Measurements from ENCODE around the gene CASZ1. TPM values are rescaled to one million over a fixed set of nuclear protein-coding genes. Genes with fewer than 3 reads are reported as not detected.

Gene CASZ1, protein sequence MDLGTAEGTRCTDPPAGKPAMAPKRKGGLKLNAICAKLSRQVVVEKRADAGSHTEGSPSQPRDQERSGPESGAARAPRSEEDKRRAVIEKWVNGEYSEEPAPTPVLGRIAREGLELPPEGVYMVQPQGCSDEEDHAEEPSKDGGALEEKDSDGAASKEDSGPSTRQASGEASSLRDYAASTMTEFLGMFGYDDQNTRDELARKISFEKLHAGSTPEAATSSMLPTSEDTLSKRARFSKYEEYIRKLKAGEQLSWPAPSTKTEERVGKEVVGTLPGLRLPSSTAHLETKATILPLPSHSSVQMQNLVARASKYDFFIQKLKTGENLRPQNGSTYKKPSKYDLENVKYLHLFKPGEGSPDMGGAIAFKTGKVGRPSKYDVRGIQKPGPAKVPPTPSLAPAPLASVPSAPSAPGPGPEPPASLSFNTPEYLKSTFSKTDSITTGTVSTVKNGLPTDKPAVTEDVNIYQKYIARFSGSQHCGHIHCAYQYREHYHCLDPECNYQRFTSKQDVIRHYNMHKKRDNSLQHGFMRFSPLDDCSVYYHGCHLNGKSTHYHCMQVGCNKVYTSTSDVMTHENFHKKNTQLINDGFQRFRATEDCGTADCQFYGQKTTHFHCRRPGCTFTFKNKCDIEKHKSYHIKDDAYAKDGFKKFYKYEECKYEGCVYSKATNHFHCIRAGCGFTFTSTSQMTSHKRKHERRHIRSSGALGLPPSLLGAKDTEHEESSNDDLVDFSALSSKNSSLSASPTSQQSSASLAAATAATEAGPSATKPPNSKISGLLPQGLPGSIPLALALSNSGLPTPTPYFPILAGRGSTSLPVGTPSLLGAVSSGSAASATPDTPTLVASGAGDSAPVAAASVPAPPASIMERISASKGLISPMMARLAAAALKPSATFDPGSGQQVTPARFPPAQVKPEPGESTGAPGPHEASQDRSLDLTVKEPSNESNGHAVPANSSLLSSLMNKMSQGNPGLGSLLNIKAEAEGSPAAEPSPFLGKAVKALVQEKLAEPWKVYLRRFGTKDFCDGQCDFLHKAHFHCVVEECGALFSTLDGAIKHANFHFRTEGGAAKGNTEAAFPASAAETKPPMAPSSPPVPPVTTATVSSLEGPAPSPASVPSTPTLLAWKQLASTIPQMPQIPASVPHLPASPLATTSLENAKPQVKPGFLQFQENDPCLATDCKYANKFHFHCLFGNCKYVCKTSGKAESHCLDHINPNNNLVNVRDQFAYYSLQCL (N-terminal part only)
- total RNA-seq (2014; rRNA removed; shearing (Covaris generic)), result 0.69 and 0.96 TPM in 2 replicates
- 2.7 and 2.8 TPM in 2 replicates for polyA plus RNA-seq (2015; cell fraction: cytosol; rRNA removed)
- 2.2 and 3.0 TPM in 2 replicates for polyA plus RNA-seq (2015; cell fraction: nucleus; rRNA removed)

DNA sequence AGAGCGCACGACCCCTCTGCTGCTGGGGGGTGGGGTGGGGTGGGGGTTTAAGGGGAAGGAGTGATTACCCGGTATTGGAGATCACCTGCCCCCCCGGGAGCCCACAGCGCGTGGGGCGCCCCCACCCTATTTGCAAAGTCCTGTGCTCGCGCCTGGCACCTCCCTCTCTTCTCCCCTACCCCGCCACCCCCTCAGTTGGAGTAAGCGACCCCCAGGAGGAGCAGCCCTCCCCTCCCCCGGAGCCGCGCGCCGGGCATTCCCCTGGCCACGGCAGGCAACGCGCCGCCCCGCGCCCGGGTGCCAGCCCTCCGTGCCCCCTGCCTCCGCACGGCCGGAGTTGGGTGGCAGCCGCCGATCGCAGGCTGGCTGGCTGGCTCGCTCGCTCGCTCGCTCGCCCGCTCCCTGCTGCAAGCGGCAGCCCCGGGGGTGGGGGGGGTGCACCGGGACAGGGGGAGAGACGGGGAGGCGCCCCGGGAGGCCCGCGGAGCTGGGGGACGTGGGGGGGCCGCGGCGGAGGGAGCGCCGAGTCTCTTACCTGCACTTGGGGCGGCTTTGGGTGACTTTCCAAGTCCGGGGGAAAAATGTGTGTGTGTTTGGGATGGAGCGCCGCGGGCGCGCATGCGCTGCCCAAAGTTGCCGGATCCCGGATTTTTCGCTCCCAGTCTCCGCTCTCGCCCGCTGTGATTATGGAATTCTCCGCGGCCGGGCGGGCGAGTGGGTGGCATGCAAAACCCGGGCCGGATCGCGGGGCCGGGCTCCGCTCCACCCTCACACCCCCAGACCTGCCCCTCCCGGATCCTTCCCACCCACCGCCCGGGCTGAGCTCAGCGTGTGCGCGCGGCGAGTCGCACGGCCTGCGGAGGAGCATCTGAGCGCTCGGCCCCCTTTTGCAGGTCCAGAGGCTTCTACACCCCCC lies at the start of gene CASZ1:
CASZ1 (minus strand) TSS at position 618 of the 916 bp plus-strand sequence. CDS start 102,757 bp downstream, outside the sequence.
- in situ Hi-C loops (cut with HindIII; ENCODE audit: low pct_unique_long_range_greater_than_20kb, low sequenced_read_pairs), result no loop called here
- peak; percentile 81 for DNase-seq (ENCODE audit: low read depth, low spot score)

DNA sequence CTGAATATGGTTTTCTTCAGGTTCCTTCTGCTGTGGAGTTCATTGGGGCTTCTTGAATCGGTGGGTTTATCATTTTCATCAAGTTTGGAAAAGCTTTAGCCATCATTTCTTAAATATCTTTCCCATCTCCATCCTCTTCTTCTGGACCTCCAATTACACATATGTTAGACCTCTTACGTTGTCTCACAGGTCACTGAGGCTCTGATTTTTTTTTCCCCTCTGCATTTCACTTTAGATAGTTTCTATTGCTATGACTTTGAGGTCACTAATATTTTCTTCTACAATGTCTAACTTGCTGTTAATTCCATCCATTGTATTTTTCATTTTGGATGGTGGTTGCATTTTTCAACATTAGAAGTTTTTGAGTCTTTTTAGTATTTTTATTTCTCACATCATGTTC lies 47.3 kb upstream of the CASZ1 start:
- DNase-seq (ENCODE audit: low read depth, low spot score), result no peak
- in situ Hi-C loops (cut with HindIII; ENCODE audit: low pct_unique_long_range_greater_than_20kb, low sequenced_read_pairs), result no loop called here

DNA sequence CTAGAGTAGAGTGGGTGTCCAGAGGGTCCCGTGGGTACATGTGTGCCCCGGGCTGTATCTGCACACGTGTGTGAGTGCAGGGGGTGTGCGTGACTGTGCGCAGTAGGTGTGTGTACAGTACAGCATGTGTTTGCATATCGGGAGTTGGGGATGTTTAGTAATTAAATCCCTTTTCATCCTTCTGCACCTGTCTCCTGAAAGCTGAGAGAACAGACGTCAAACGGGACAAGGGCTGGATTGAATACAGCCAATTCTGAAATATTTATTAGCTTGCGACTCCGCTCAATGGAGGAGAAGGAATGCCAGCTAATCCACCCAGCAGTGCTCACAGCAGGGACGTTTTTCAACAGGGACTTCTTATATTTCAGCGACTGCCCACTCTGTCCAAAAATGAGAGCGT lies 44.7 kb upstream of the CASZ1 start:
- in situ Hi-C loops (cut with HindIII; ENCODE audit: low pct_unique_long_range_greater_than_20kb, low sequenced_read_pairs), result no loop called here
- DNase-seq (ENCODE audit: low read depth, low spot score), result no peak

DNA sequence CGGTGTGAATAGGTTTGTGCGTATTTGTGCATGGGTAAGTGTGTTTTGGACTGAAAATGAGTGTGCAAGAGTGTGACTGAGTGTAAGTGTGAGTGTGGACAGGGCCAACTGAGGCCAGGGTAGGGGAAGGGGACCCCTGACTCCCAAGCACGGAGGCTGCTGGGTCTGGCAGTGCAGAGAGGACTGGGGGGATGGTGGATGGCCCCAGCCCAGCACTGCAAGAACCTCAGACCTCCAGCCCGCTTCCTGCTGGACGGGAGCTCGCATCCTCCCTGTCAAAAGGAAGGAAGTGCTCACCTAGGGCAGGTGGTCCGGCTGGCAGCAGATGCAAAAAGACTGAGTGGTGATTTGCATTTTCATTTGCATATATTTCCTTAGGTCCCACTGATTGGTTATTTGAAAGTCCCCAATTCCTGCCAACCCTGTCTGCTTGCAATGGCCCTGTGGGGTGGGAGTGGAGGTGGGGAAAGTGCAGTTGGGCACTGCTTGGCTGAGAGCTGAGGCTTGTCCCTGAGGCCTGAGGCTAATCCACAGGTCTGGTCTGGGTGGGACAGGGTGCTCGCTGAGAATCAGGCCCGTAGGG lies 42.8 kb upstream of the CASZ1 start:
- in situ Hi-C loops (cut with HindIII; ENCODE audit: low pct_unique_long_range_greater_than_20kb, low sequenced_read_pairs), result no loop called here

DNA sequence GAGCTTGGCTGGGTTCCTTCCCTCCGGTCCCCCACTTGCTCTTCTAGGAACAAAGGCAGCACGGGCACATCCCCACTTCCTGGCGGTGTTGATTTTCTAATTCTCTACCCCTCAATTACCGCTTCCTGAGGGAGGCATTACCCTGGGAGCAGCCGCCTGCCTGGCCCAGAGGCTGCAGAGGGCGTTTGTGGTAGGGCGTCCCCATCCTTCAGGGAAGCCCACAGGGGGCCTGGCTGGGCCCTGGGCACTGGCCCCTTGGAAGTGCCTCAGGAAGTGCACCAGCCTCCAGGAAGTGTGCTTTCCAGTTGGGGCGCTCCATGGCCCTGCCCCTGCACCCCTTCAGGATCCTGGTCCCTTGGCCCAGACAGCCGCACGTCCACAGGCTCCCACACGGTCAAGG lies 42.1 kb upstream of the CASZ1 start:
- in situ Hi-C loops (cut with HindIII; ENCODE audit: low pct_unique_long_range_greater_than_20kb, low sequenced_read_pairs), result no loop called here
- DNase-seq (ENCODE audit: low read depth, low spot score), result no peak

More for the DNA sequence above, 42.8 kb upstream of the CASZ1 start:
- DNase-seq (ENCODE audit: low read depth, low spot score), result no peak

DNA sequence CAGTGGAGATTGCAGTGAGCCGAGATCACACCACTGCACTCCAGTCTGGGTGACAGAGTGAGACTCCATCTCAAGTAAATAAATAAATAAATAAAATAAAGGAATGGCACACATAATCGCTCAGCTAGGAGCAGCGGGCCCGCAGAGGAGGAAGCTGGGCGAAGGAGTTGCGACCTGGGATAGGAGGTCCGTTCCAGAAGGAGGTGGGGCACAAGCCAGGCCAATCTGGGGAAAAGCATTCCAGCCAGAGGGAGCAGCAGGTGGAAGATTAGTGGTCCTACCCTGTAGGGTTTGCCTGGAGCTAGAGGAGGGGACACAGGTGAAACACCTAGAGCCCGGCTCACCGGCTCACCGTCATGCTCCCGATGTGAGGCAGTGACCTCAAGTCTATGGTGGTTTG lies 40.3 kb upstream of the CASZ1 start:
- DNase-seq (ENCODE audit: low read depth, low spot score), result no peak
- in situ Hi-C loops (cut with HindIII; ENCODE audit: low pct_unique_long_range_greater_than_20kb, low sequenced_read_pairs), result no loop called here

DNA sequence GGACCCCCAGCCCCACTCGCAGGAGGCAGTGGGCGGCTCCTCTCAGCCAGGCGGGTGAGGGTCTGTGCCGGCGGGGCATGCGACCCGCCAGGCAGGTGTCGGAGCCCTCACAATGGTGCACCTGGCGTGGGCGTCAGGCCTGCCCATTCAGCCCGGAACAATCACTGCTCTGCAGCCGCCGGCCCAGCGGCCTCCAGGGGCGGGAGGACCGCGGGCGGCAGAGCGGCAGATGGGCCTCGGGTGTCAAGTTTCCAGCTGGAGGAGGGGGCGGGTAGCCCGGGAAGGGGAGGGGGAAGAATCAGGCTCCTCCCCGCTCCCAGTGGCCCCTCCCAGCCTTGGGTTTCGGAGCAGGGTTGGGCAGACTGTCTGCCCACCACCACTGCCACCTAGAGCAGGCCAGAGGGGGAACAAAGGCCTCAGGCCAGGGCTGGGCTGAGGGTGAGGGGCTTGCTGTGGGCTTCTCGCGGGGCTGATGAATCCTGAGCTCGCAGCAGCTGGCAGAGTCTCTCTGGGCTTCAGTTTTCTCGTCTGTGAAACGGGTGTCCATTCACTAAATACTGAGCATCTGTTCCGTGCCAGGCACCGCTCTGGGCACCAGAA lies 39.5 kb upstream of the CASZ1 start:
- peak; percentile 34 for DNase-seq (ENCODE audit: low read depth, low spot score)
- in situ Hi-C loops (cut with HindIII; ENCODE audit: low pct_unique_long_range_greater_than_20kb, low sequenced_read_pairs), result no loop called here

DNA sequence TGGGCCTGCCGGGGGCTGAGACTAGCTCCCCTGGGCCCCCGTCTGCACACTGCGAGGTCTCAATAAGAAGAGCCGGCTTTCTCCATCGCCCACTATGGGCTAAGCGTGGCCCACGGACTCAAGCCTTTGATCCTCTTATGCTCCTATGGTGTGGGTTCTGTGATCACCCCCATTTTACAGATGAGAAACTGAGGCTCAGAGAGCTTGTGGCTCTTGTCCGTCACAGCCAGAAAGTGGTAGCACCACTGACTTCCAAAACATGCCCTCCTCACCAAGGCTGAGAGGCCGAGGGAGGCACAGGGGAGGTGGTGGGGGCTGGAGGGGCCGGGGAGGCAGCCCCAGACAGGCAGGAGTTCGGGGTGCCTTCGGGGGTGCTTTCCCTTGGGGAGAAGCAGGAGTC lies 39.0 kb upstream of the CASZ1 start:
- DNase-seq (ENCODE audit: low read depth, low spot score), result no peak
- in situ Hi-C loops (cut with HindIII; ENCODE audit: low pct_unique_long_range_greater_than_20kb, low sequenced_read_pairs), result no loop called here

DNA sequence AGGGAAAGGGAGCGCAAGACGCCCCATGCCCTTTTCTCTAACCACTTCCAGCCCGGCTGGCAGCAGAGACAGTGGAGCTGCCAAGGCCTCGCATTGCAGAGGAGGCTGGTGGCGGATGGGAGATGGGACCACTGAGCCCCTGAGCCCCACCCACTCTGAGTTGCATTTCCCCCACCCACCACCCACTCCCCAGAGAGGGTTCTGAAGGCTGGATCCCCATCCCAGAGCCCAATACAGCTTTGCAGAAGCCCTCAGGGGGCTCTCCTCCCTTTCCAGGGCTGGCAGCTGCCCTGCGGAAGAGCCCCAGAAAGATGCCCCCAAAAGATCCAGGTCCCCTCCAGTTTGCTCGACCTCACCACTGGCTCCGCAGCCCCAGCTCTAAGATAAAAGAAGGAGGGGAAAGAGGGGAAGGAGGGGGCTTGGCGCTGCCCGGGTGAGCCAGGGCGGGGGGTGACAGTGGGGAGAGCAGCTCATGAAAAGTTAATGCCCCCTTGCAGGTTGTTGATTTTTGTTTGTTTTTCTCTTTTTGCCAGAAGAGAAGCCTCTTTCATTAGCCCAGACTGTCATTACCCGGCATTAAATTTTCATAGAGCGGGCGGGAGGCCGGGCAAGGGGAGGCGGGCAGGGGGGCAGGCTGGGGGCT lies 38.4 kb upstream of the CASZ1 start:
- no peak for DNase-seq (ENCODE audit: low read depth, low spot score)
- in situ Hi-C loops (cut with HindIII; ENCODE audit: low pct_unique_long_range_greater_than_20kb, low sequenced_read_pairs), result no loop called here

DNA sequence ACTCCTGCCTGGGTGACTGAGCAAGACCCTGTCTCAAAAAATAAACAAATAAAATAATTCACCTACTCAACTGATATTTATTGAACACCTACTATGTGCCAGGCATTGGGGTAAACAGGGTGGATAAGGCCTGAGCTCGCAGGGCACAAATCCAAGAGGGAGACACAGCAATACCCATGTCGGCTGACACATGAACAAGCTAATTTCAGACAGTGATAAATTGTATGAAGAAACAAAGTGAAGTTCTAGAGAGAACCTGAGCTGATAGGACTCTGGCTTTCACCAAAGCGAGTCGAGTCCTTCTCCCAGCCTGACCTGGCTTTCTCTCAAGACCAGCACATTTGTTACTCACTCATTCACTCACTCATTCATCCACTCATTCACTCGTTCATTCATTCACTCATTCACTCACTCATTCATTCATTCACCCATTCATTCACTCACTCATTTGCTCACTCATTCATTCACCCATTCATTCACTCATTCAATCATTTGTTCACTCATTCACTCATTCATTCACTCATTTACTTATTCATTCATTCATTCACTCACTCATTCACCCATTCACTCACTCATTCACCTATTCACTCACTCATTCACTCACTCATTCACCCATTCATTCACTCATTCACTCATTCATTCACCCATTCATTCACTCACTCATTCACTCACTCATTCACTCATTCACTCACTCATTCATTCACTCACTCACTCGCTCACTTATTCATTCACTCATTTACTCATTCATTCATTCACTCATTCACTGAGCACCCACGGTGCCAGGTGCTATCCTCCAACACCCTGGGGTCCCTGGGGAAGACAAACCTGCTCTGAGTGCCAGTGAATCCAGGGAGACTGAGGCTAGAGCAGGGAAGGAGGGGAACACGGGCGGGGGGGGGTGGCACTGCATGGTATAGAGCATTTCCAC lies 37.4 kb upstream of the CASZ1 start:
- DNase-seq (ENCODE audit: low read depth, low spot score), result peak; percentile 27
- in situ Hi-C loops (cut with HindIII; ENCODE audit: low pct_unique_long_range_greater_than_20kb, low sequenced_read_pairs), result no loop called here

DNA sequence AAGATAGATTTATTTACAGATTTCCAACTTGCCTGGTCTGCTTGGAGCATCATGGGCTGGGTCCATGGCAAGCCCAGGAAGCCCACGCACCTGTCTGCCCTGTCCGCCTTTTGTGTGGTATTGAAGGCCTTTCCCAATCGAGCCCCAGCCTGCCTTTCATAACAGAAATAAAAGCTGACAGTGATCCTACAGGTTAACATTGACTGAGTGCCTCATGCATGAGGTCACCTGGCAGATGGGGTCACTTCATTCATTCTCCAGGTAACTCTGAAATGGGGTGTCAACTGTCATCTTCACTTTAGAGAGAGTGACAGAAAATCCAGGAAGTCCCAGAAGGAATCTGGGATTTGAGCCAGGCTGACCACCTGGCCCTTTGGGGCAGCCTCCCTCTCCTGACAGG lies 36.3 kb upstream of the CASZ1 start:
- in situ Hi-C loops (cut with HindIII; ENCODE audit: low pct_unique_long_range_greater_than_20kb, low sequenced_read_pairs), result no loop called here

DNA sequence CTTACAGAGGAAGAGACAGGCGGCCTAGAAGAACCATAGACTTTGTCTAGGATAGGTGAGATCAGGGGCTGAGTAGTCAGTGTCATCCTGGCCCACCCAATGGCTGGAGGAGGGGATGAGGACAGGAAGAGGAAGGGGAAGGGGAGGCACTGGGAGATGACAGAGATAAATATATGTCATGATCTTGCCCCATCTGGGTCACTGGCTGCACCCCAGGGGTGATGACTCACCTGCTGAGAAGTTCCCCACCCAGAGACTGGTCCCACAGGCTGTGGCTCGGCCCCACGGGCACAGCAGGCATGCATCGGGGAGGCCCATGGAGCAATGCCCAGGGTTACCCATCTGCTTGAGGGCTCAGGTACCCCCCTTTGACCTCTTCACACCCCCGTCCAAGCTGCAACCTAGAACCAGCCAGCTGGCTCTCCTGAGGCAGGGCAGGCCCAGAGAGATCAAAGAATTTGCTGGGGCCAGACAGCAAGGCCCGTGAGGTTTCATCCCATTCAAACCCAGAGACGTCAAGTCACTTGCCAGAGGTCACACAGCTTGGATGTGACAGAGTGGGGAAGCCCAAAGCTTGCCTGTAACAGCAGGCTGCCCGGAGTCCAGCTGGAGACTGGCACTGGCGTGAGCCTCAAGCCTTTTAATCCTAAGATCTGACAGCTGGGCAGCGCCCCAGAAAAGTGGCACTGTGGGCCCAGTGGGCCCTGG lies 34.7 kb upstream of the CASZ1 start:
- DNase-seq (ENCODE audit: low read depth, low spot score), result no peak
- in situ Hi-C loops (cut with HindIII; ENCODE audit: low pct_unique_long_range_greater_than_20kb, low sequenced_read_pairs), result no loop called here

More for the DNA sequence above, 36.3 kb upstream of the CASZ1 start:
- no peak for DNase-seq (ENCODE audit: low read depth, low spot score)

DNA sequence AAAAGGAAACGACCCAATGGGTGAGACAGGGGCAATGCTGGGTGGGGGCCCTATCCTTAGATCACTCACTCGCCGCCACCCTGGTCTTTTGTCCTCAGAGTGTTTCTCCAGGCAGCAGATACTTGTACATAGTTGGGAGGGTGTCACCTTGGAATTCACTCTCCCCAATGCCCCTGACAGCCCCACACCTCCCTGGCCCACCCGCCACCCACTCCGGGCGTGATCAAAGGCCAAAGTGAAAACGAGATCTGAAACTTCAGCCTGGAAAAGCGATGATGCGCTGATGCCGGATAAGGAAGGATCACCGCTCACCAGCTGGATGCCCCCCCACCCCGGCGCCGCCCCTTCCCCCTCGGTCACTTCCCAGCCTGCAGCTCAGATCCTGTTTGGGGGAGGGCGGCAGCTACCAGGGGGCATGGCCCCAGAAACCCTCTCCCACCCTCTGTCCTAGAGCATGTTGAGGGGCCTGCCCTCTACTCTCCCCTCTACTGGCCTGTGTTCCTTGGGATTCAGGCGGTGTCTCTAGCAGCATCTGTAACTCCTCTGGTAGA lies 33.6 kb upstream of the CASZ1 start:
- in situ Hi-C loops (cut with HindIII; ENCODE audit: low pct_unique_long_range_greater_than_20kb, low sequenced_read_pairs), result no loop called here
- DNase-seq (ENCODE audit: low read depth, low spot score), result no peak

Measured in SK-MEL-5 (cell line).